MM.1S (cell line): ENCODE results near the gene ZNF428.
A peak's percentile ranks its signal among the peaks of the same experiment; 100 is the strongest.

Experiments
- DNase-seq: peaks from one replicate; pipeline ENCODE4 v3.0.0-alpha.2; 2015
- H2AFZ ChIP-seq: fragments of 300-600 bp; sonication (generic); 2 replicates; pipeline ENCODE4 v1.6.0; 2016; ENCODE audit warnings: antibody characterized with exemption, low read length
- H3F3A ChIP-seq: fragments of 300-600 bp; sonication (generic); 2 replicates; pipeline ENCODE4 v1.6.1; 2016; ENCODE audit warnings: mild to moderate bottlenecking, antibody characterized with exemption, low read length, moderate library complexity, mixed read lengths; ENCODE audit not compliant: insufficient read depth
- H3K27ac ChIP-seq: fragments of 300-600 bp; sonication (generic); 2 replicates; pipeline ENCODE4 v1.5.1; 2016; ENCODE audit warnings: mild to moderate bottlenecking, low read length
- H3K27me3 ChIP-seq: fragments of 300-600 bp; sonication (generic); replicated peaks from 2 replicates; pipeline ENCODE4 v1.6.0; 2016; ENCODE audit warnings: low read length; ENCODE audit not compliant: insufficient read depth
- H3K36me3 ChIP-seq: fragments of 300-600 bp; sonication (generic); replicated peaks from 2 replicates; pipeline ENCODE4 v1.6.1; 2016; ENCODE audit warnings: mild to moderate bottlenecking, low read length, mixed read lengths; ENCODE audit not compliant: insufficient read depth
- H3K4me1 ChIP-seq: fragments of 300-600 bp; sonication (generic); 2 replicates; pipeline ENCODE4 v1.6.1; 2016; ENCODE audit warnings: low read length, mixed read lengths
- H3K4me2 ChIP-seq: fragments of 300-600 bp; sonication (generic); 2 replicates; pipeline ENCODE4 v1.6.0; 2016; ENCODE audit warnings: low read depth, low read length
- H3K4me3 ChIP-seq: fragments of 300-600 bp; sonication (generic); 2 replicates; pipeline ENCODE4 v1.5.1; 2016; ENCODE audit warnings: low read length, mixed read lengths
- H3K79me2 ChIP-seq: fragments of 300-600 bp; sonication (generic); 2 replicates; pipeline ENCODE4 v1.6.1; 2016; ENCODE audit warnings: mixed run types, low read length, mixed read lengths
- H3K9ac ChIP-seq: fragments of 300-600 bp; sonication (generic); 2 replicates; pipeline ENCODE4 v1.6.1; 2016; ENCODE audit warnings: low read length, mixed read lengths
- H3K9me2 ChIP-seq: fragments of 300-600 bp; sonication (generic); replicated peaks from 2 replicates; pipeline ENCODE4 v1.6.1; 2016; ENCODE audit warnings: mild to moderate bottlenecking, low read length, mixed read lengths; ENCODE audit not compliant: insufficient read depth
- H3K9me3 ChIP-seq: fragments of 300-600 bp; sonication (generic); replicated peaks from 2 replicates; pipeline ENCODE4 v1.6.1; 2016; ENCODE audit warnings: mild to moderate bottlenecking, low read length, mixed read lengths; ENCODE audit not compliant: insufficient read depth
- H4K20me1 ChIP-seq: fragments of 300-600 bp; sonication (generic); 2 replicates; pipeline ENCODE4 v1.6.1; 2016; ENCODE audit warnings: mild to moderate bottlenecking, low read length, moderate library complexity, mixed read lengths; ENCODE audit not compliant: insufficient read depth
- EZH2 ChIP-seq: fragments of 300-600 bp; sonication (generic); optimal IDR thresholded peaks from 2 replicates; pipeline ENCODE3; 2017; ENCODE audit warnings: low read depth, mild to moderate bottlenecking, antibody characterized with exemption, low read length, mixed read lengths
- EZH2phosphoT487 ChIP-seq: fragments of 300-600 bp; sonication (generic); IDR thresholded peaks from 2 replicates; pipeline ENCODE4 v1.6.1; 2018; ENCODE audit warnings: antibody characterized with exemption, low read length
- TF ChIP-seq, protein P1 (sequence below): fragments of 300-600 bp; sonication (generic); IDR thresholded peaks from 2 replicates; pipeline ENCODE4 v1.5.1; 2016; ENCODE audit warnings: antibody characterized with exemption, low read length, mixed read lengths

ZNF428 gene

DNA sequence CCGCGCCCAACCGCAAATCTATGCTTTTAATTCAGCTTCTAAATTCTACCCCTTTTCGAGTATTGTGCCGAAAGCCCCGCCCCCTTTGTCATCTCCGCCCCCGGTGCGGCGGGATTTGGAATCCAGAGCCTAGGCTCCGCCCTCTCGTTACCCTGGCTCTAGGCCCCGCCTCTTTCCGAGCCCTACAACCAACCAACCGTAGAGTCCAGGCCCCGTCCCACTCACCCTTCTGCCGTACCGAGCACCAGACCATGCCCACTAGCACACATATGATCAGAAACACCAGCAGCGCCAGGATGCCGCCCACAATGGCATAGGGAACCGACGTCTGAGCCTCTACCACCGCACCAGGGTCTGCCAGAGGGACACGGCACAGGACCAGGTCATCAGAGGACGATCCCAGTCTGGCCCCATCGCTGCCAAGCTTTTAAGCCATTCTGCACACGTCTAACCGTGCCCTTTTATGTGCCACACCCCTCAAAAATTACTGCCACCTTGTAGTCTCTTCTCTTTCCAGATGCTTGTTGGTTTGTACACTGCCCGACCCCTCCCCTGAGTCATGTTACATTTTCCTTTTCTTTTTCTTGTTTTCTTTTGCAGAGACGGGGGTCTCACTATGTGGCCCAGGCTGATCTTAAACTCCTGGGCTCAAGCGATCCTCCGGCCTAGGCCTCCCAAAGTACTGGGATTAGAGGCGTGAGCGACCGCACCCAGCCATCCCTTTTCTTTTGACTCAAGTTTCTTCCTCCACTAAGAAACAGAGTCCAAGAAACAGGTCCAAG lies 4.7 kb upstream of the ZNF428 start:
- no peak for DNase-seq
- no peaks in the 10 kb centered on the region for H3K9me2 ChIP-seq
- no peak overlapping the region for H3K9ac ChIP-seq
- no peaks in the 10 kb centered on the region for H3K9me3 ChIP-seq
- no peak overlapping the region for H3K4me3 ChIP-seq
- H4K20me1 ChIP-seq, result no peaks in the 10 kb centered on the region
- TF ChIP-seq, protein P1, sequence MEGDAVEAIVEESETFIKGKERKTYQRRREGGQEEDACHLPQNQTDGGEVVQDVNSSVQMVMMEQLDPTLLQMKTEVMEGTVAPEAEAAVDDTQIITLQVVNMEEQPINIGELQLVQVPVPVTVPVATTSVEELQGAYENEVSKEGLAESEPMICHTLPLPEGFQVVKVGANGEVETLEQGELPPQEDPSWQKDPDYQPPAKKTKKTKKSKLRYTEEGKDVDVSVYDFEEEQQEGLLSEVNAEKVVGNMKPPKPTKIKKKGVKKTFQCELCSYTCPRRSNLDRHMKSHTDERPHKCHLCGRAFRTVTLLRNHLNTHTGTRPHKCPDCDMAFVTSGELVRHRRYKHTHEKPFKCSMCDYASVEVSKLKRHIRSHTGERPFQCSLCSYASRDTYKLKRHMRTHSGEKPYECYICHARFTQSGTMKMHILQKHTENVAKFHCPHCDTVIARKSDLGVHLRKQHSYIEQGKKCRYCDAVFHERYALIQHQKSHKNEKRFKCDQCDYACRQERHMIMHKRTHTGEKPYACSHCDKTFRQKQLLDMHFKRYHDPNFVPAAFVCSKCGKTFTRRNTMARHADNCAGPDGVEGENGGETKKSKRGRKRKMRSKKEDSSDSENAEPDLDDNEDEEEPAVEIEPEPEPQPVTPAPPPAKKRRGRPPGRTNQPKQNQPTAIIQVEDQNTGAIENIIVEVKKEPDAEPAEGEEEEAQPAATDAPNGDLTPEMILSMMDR, result no peak
- no peak for TF ChIP-seq EZH2
- no peak for TF ChIP-seq EZH2phosphoT487
- peaks cover 14% of the 10 kb centered on the region for H3K27me3 ChIP-seq
- H3K27ac ChIP-seq, result no peak overlapping the region
- no peak overlapping the region for H2AFZ ChIP-seq
- H3F3A ChIP-seq, result peaks cover 13% of the 10 kb centered on the region; the same call in 1 of the 2 replicates
- peak overlapping the region; percentile 11; the same call in 1 of the 2 replicates for H3K4me2 ChIP-seq
- no peaks in the 10 kb centered on the region for H3K36me3 ChIP-seq
- H3K4me1 ChIP-seq, result peaks cover 7% of the 10 kb centered on the region; the same call in 1 of the 2 replicates
- peaks cover under 1% of the 10 kb centered on the region for H3K79me2 ChIP-seq

DNA sequence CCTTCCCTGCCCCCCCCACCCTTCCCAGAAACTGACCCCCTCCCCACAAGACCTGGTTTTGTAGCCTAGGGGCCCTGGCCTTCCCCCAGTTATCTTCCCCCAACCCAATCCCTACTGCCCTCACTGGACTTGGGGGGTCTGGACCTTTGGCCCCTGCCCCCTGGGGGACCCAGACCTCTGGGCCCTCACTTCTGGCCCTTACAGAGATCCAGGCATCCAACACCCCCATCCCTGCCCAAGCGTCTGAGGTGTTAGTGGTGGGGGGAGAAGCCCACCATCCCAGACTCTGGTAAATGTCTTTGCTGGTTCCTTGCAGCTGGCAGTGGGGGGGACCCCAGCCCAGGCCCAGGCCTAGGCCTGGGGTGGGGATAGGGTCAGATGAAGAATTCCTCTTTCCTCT lies 3.5 kb upstream of the ZNF428 start:
- no peak overlapping the region for H3K4me3 ChIP-seq
- no peak overlapping the region for H3K4me2 ChIP-seq
- H2AFZ ChIP-seq, result no peak overlapping the region
- no peaks in the 10 kb centered on the region for H3K9me3 ChIP-seq
- peaks cover 11% of the 10 kb centered on the region for H3K79me2 ChIP-seq
- H3K9ac ChIP-seq, result no peak overlapping the region
- no peaks in the 10 kb centered on the region for H4K20me1 ChIP-seq
- H3K27me3 ChIP-seq, result peaks cover 14% of the 10 kb centered on the region
- DNase-seq, result no peak
- TF ChIP-seq EZH2, result no peak
- no peak for TF ChIP-seq EZH2phosphoT487
- TF ChIP-seq, protein P1, result no peak
- H3F3A ChIP-seq, result peaks cover 16% of the 10 kb centered on the region; the same call in 1 of the 2 replicates
- no peaks in the 10 kb centered on the region for H3K9me2 ChIP-seq
- H3K4me1 ChIP-seq, result peaks cover 7% of the 10 kb centered on the region; the same call in 1 of the 2 replicates
- no peaks in the 10 kb centered on the region for H3K36me3 ChIP-seq
- no peak overlapping the region for H3K27ac ChIP-seq

DNA sequence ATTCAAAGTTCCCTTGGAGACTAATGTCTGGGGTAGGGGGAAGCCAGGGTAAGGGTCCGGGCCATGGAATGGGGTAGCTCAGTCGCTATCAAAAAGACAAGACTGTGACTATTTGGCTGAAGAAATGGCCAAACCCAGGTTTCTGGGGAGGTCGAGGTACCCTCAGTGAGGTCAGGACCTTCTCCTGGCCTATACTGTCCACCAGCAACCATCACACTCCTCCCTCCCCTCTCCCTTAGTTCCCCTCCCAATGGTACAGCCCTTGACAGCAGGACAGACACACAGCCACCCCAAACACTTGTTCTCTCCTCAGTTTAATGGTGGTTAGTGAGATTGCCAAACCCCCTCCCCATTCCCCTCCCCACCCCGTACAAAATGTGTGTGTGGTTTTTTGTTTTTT lies 2.6 kb upstream of the ZNF428 start:
- Histone ChIP-seq H3K4me3 (no peak overlapping the region), H3K9me2 (no peaks in the 10 kb centered on the region), H3K36me3 (no peaks in the 10 kb centered on the region), H3F3A (peaks cover 16% of the 10 kb centered on the region; the same call in 1 of the 2 replicates), H3K4me2 (no peak overlapping the region), H4K20me1 (no peaks in the 10 kb centered on the region), H3K4me1 (peaks cover 7% of the 10 kb centered on the region; the same call in 1 of the 2 replicates), H3K9ac (no peak overlapping the region), H3K27me3 (peaks cover 6% of the 10 kb centered on the region; the same call in 1 of the 2 replicates), H3K79me2 (peaks cover 17% of the 10 kb centered on the region), H3K27ac (no peak overlapping the region), H2AFZ (no peak overlapping the region), H3K9me3 (no peaks in the 10 kb centered on the region)
- no peak for TF ChIP-seq EZH2
- TF ChIP-seq, protein P1, result no peak
- no peak for TF ChIP-seq EZH2phosphoT487
- no peak for DNase-seq
